Kasumi-1 (cell line): ENCODE results near the gene GMCL1.
A peak's percentile ranks its signal among the peaks of the same experiment; 100 is the strongest.
"Not testable (repeated sequence)": the region's sequence is repeated elsewhere in the genome, so short reads cannot be mapped to it uniquely, and the experiment has no call there.

Experiments used
- DNase-seq, 2 experiments: peaks; one replicate each; lab custom pipeline; 2025; lab: John Stamatoyannopoulos, UW

Gene GMCL1

DNA sequence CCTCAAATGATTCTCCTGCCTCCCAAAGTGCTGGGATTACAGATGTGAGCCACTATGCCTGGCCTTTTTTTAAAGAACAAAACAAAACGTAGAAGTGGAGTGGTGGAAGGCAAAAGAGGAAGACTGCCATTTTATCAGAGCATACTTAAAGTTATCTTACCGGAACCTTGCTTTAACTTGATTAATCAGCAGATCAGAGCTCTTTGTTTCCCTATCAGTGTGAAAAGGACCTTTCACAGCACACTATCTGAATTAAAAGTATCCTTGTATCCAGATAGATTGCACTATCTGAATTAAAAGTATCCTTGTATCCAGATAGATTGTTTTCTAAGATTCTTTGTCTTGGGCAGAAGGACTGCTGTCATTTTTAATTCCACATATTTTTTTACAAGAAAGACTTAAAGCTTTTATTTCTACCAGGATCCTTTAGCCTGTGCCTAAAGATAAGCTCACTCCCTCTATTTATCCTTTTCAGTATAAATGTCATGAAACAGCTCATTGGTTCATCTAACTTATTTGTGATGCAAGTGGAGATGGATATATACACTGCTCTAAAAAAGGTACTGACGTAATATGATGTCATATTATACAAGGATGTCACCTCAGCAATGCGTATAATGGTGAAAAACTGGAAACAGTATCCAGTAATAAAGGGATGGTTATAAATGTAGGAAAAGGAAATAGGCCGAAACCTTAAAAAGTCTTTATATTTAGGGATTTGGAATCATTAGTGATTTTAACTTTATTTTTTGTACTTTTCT lies 17.8 kb downstream of the GMCL1 start:
- DNase-seq = no peak

DNA sequence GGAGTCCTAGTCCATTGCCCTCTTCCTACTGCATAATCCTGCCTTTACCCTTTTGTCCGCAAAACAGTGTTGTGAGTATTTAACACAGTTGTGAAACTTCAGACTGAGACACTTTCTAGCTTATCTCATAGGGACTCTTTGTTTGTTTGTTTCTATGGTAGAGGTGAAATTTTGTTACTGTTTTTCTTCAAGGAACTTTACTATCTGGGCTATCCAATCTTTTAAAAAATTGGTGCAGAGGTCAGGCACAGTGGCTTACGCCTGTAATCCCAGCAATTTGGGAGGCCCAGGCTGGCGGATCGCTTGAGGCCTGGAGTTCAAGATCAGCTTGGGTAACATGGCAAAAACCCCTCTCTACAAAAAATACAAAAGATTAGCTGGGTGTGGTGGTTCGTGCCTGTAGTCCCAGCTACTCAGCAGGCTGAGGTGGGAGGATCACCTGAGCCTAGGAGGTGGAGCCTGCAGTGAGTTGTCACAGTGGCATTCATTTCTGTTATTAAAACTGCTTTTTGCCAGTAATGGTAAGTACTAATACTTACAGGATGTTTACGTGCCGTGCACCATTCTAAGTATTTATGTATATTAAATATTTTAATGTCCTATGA lies 18.8 kb downstream of the GMCL1 start:
- no peak for DNase-seq

DNA sequence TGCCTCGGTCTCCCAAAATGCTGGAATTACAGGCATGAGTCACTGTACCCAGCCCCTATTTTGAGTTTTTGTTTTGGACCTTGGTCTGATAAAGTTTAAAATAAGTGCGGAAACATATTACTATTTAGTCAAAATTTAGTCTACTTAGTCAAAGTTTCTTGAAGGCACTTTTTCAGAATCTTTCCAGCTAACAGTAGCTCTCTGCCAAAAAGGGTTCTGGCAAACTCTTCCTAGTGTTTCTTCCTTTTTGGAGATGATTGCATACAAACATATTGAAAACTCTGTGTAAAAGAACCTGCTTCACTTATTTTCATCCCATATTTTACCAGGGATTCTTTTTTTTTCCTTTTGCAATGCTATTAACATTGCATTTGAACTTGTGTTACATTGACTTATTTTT lies 28.8 kb downstream of the GMCL1 start:
- no peak for DNase-seq

DNA sequence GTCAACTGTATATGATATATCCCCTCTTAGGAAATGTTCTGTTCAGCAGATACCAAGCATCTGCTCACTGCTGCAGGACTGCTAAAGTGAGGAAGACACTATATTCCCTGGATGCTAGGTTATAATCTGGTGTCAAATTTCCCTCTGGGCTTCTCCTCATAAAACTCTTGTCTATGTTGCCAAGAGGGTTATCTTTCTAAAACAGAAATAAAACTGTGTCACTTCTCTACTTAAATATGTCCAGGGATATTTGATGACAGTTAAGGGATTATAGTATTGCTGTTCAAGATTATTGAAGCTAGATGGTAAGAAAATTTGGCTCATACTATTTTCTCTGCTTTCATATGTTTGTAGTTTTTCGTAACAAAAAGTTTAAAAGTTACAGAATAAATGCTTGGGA lies 33.8 kb downstream of the GMCL1 start:
- no peak for DNase-seq

DNA sequence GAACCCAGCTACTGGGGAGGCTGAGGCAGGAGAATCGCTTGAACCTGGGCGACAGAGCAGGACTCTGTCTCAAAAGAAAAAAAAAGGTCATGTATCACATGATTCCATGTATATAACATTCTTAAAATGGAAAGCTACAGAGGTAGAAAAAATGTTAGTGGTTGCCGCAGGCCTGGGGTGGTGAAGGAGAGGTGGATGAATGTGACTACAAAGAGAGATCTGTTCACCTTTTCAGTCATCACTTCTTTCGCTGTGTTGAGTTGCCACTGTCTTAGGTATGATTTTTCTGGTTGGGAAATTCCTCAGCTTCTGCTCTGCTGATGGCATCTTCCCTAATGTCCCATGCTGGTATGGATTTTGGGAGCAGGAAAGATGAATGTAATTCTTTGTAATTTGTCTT lies 59.0 kb downstream of the GMCL1 start:
- DNase-seq = no peak

DNA sequence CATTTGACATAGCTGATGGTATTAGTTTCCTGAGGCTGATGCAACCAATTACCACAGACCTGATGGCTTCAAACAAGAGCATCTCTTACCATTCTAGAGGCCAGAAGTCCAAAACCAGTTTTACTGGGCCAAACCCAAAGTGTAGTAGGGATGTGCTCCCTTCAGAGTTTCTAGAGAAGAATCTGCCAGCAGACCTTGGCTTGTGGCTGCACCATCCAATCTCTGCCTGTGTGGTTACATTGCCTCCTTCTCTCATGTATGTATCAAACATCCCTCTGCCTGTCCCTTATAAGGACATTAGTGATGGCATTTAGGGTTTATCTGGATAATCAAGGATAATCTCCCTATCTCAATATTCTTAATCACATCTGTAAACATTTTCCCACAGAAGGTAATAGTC lies 59.8 kb downstream of the GMCL1 start:
- DNase-seq = no peak

DNA sequence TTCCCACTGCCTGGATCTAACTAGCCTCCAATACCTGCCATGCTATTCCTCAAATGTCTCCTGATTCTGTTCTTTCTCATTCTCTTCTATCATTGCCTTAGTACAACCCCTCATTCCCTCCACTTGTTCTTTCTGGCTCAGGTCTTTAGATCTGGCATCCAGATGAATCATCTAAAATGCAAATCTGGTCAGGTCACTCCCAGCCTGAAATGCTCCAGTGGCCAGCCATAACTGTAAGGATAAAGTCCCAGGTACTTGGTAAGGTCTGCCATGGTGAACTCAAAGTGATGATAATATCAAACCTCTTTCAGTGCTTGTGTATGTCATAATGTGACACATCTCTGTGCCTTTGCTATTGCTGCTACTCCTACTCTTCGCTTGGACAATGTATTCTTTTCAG lies 61.4 kb downstream of the GMCL1 start:
- no peak for DNase-seq

DNA sequence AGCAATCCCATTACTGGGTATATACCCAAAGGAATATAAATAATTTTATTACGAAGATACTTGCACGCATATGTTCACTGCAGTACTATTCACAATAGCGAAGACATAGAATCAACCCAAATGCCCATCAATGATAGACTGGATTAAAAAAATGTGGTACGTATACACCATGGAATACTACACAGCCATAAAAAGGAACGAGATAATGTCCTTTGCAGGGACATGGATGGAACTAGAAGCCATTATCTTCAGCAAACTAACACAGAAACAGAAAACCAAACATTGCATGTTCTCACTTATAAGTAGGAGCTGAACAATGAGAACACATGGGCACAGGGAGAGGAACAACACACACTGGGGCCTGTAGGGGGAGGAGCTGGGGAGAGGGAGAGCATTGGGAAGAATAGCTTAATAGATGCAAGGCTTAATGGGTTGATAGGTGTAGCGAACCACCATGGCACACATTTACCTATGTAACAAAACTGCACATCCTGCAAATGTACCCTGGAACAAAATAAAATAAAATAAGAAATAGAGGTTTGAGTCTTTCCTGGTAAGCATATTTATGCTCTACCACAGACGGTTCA lies 63.5 kb downstream of the GMCL1 start:
- DNase-seq = not testable (repeated sequence)

DNA sequence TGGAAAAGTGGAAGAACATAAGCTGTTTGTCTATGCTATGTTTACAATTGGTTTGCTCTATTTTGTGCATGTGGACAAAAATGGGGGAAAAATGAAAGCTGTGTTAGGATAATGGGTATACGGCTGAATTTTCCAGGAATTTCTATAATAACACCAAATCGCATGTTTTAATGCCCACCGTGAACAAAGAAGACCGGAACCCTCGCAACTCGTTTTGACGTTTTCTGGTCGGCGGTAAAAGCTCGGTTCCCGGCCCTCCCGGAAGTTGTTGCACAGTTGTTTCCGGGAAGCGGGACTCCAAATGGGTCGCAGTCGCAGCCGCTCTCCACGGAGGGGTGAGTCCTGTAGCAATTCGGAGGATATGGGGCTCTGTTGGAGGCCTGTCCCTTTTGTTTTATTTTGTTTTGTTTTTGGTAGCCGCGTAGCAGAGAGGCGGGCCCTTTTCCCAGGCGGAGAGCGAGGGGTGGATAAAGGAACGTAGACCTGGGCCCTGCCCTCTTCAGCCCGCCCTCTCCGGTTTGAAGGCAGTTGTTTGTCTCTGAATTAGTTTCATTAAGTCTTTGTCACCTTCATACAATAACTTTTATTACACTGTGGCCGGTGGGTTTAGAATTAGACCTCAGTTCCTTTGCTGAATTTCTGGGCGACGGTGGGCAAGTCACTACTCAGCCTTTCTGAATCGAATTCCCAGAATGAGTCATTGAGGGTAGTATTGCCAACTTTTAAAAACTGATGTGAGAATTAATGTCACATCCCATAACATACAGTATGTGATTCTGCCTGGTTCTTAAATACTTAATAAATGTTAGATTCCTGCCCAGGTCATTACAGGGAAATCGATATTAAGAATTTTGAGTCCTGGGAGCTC lies 64.5 kb downstream of the GMCL1 start, which contains the start of gene SNRNP27:
Gene SNRNP27 (plus strand): TSS at position 273 of the 868 bp plus-strand sequence. CDS start 29 bp downstream, at position 302.
- DNase-seq = peak; percentile 83 to 84

DNA sequence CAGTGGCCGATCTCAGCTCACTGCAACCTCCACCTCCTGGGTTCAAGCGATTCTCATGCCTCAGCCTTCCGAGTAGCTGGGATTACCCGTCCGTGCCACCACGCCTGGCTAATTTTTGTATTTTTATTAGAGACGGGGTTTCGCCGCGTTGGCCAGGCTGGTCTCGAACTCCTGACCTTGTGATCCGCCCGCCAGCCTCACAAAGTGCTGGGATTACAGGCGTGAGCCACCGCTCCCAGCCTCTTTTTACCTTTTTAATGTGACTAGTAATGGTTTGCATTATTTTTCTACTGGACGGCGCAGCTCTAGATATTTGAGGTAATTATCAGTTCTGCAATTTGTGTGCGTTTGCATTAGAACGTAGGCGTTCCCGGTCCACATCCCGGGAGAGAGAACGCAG lies 65.3 kb downstream of the GMCL1 start:
- not testable (repeated sequence) for DNase-seq

DNA sequence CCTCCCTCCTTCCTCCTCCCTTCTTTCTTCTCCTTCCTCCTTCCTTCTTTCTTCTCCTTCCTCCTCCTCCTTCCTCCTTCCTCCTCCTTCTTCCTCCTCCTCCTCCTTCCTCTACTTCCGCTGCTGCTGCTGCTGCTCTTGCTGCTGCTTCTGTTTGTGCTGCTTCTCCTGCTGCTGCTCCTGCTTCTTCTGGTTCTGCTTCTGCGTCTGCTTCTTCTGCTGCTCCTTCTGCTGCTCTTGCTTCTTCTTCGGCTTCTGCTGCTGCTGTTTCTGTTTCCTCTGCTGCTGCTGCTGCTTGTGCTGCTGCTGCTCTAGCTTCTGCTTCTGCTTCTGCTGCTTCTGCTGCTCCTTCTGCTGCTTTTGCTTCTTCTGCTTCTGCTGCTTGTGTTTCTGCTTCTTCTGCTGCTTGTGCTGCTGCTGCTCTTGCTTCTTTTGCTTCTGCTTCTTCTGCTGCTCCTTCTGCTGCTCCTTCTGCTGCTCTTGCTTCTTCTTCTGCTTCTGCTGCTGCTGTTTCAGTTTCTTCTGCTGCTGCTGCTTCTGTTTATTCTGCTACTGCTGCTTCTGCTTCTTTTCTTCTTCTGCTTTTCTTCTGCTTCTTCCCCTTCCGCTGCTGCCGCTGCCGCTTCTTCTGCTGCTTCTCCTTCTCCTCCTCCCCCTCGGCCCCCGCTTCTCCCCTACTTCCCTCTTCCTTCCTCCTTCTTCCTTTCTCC lies 72.9 kb downstream of the GMCL1 start:
- DNase-seq = peak; percentile 87 to 90

DNA sequence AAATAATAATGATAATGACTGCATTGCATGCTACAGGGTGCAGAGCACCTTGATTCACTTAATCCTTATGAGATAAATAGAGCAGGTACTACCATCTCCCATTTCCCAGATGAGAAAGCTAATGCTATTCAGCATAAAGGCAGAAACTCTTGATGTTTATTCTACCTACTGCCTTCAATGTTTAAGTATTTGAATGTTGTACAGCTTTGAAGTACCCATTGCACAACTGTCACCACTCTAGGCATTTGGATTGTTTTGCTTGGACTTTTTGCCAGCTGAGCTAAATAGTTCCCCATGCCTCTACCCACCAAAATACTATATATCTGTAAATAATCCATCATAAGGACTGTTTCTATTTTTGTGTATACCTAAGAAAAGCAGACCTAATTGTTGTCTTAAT lies 77.8 kb downstream of the GMCL1 start:
- DNase-seq = no peak

DNA sequence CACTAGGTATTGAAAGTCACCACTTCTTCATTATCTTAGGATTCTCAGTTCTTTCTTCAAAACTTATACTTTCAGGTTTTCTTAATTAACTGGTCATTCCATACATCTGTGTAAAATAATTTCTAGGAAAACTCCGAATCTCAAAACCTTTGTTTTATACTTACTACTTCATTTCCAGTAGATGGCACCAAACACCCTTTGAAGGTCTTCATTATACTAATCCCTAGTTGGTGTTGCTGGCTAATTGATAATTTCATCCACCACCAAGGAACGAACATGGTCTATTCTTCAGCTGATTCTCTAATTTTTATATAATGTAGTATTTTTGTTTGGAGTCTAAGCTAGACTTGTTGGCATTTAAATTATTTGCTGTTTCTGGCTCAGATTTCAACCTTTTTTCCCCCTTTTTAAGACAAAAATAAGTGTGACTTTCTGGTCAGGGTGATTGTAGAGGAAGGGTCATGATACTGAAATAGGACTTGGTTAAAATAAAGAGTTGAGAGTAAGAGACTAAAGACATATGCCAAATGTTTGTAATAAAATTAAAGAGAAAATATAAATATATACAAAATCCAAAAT lies 82.6 kb downstream of the GMCL1 start:
- peak; percentile 78 to 91 for DNase-seq

DNA sequence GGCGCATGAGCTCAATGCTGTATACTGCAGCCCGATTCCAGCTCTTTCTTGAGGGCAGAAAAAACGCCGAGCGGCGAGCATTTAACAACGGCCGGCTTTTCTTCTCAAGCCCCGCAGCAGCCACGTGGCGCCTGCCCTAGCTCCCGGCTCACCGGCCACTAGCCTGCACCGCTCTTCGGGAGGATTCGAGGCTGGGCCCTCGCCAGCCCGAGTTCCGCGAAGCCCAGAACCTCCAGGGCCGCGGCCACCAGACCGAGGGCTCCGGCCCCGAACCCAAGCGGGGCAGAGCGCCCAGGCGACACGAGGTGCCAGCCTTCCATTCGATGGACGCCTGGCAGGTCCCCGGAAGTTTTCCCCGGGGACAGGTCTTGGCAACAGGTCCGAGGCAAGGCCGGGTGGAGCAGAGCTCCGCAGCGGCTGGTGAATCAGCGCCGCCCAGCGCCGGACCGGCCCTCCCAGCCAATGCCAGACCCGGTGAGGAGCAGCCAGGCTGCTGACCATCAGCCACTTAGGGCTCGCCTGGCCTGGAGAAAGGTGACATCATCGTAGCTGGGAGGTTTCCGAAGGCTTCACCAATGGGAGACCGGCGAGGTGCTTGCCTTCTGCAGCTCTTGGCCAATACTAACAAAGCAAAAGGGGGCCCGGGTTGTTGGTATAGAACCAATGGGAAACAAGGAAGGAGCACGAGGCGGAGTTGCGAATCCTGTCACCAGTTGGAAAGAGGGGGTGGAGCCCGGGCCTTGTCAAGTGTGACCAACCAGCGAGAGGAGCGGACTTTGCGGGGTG lies 84.9 kb downstream of the GMCL1 start:
- peak; percentile 100 for DNase-seq

DNA sequence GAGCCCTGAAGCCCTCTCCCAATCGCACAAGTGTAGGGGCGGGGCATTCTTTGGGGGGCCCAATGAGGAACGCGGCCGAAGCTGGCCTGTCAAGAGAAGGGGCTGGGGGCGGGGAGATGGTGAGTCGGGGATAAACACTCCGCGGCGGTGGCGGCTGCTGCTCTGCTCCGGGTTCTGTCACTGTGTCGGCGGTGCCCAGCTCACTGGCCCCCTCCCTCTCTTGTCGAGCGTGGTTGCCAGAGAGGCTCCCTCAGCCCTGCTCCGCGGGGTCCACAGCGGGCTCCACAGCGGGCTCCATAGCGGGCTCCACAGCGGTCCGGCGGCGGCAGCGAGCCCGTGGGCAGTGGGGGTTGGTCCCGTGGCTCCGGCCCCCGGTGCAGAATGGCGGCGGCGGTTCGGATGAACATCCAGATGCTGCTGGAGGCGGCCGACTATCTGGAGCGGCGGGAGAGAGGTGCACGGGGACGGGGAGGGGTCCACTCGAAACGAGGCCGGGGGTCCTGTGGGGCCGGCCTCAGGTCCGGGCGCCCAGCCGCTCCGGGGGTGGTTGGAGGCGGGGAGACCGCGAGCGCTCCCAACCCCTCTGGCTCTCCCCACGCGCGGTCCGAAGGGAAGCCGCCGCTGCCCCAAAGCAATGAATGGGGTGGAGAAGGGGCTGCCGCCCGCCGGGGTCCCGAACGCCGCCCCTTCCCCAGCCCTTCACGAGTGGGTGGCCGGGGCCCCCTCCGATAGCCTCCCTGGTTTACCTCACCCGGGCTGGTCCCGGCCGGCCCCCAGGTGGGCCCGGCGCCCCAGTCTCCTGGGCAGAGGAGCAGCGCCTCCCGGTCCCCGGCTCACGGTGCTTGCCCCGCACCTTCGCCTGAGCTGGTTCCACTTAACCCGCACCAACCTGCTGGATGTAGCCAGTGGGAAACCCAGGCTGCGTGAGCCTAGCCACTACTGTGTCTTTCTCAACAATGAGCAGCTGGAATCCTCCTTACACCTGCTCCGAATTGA lies 85.8 kb downstream of the GMCL1 start, which contains the start of gene MXD1:
Gene MXD1 (plus strand): TSS at position 160 of the 996 bp plus-strand sequence. CDS start 222 bp downstream, at position 382.
- no peak for DNase-seq

DNA sequence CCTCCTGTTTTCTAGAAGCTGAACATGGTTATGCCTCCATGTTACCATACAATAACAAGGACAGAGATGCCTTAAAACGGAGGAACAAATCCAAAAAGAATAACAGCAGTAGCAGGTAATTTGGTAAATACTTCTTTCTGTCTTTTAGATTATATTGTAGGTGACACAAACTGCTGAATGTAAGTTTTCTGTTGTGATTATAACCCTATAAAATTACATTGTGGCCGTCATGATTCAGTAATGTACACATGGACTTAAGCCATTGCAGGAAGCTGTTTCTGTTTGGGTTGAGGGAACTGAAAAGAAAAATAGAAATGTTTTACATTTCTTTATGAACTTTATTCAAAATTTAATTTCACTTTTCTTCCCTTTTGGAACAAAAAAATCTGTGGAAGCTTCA lies 86.6 kb downstream of the GMCL1 start:
- DNase-seq = no peak

DNA sequence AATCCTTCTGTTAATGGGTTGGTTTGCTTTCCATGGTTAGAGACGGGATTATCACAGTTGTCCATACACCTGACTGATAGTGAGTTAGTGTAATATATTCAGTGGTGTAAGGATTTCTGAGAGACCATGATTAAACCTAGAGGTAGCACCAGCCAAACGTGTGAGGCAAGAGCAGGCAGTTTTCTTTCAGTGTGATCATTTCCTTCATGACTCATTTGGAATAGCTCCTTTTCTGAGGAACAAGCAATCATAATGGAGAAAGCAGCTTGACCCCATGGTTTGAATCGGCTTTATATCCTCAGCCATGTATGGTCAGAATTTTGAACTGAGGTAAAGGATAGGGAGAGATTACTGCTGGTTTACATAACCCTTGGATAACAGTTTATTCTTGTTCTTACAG lies 88.4 kb downstream of the GMCL1 start:
- peak; percentile 32 to 37 for DNase-seq

DNA sequence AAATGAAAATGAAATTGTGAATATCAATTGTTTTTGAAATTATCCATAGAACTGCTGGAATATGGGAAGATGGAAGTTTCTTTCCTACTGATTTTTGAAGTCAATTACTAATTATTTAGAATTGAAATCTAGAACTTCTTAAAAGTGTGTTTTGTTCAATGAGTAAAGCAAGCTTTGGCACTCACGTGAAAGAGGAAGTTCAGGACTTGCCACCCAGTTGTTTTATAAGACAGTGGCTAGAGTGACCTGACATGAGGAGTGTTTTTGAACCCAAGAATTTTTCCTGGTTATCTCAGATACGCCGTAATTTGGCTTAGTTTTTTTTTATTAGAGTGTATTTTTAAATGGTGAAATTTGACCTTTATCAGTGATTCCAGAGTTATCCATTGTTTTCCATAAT lies 88.9 kb downstream of the GMCL1 start:
- DNase-seq = peak; percentile 63 to 64

DNA sequence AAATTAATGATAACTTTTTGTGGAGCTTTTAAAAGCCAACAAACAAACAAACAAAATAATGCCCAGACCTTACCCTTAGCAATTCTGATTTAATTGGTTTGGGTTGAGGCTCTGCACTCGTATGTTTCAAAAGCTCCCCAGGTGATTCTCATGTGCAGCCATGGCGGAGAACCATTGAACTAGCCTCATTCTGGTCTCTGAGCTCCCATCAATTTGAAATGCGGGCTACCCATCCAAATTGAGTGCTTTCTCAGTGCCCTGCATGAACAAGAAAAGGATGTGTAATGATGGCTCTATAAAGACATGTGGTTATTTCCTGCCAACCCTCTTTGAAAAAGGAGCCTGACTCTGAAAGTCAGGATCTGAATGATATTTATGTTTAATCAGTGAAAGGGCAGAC lies 93.7 kb downstream of the GMCL1 start:
- DNase-seq = no peak
